ENCODE data around the gene PDE6B.

GRCh38 chr4:688854-689681 is 63.7 kb downstream of the PDE6B start, which contains the start of gene SLC49A3:
- TF ChIP-seq DPF2 (CRISPR knock-in tag; IDR thresholded peaks at IDR 0.05; ENCODE audit: borderline replicate concordance, low read depth) = no peak
- TF ChIP-seq EZH2 (conservative IDR thresholded peaks at IDR 0.05; ENCODE audit: low read depth, low read length) = no peak
- TF ChIP-seq SIN3A (IDR thresholded peaks at IDR 0.05; ENCODE audit: borderline replicate concordance, low read depth, low read length) = no peak
- no peak for TF ChIP-seq ZNF513 (CRISPR knock-in tag; conservative IDR thresholded peaks at IDR 0.05)
- TF ChIP-seq CTCF (CRISPR knock-in tag; IDR thresholded peaks at IDR 0.05) = no peak
